ENCODE data around the gene PCDHGB6.

- TF ChIP-seq MAX (CRISPR knock-in tag; IDR thresholded peaks at IDR 0.05) (no peak), IRF1 (CRISPR knock-in tag; IDR thresholded peaks at IDR 0.05) (no peak), KAT7 (CRISPR knock-in tag; IDR thresholded peaks at IDR 0.05; ENCODE audit: borderline replicate concordance) (no peak), JUN (CRISPR knock-in tag; IDR thresholded peaks at IDR 0.05) (no peak), ZNF232 (CRISPR knock-in tag; IDR thresholded peaks at IDR 0.05) (no peak), ATF6 (CRISPR knock-in tag; IDR thresholded peaks at IDR 0.05) (no peak), ZMAT4 (CRISPR knock-in tag; IDR thresholded peaks at IDR 0.05) (no peak), ZNF121 (CRISPR knock-in tag; IDR thresholded peaks at IDR 0.05) (no peak)
- TF ChIP-seq, protein P1, sequence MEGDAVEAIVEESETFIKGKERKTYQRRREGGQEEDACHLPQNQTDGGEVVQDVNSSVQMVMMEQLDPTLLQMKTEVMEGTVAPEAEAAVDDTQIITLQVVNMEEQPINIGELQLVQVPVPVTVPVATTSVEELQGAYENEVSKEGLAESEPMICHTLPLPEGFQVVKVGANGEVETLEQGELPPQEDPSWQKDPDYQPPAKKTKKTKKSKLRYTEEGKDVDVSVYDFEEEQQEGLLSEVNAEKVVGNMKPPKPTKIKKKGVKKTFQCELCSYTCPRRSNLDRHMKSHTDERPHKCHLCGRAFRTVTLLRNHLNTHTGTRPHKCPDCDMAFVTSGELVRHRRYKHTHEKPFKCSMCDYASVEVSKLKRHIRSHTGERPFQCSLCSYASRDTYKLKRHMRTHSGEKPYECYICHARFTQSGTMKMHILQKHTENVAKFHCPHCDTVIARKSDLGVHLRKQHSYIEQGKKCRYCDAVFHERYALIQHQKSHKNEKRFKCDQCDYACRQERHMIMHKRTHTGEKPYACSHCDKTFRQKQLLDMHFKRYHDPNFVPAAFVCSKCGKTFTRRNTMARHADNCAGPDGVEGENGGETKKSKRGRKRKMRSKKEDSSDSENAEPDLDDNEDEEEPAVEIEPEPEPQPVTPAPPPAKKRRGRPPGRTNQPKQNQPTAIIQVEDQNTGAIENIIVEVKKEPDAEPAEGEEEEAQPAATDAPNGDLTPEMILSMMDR (IDR thresholded peaks at IDR 0.05): no peak
- TF ChIP-seq, protein P2, sequence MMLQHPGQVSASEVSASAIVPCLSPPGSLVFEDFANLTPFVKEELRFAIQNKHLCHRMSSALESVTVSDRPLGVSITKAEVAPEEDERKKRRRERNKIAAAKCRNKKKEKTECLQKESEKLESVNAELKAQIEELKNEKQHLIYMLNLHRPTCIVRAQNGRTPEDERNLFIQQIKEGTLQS (CRISPR knock-in tag; conservative IDR thresholded peaks at IDR 0.05): no peak
Observed at GRCh38 chr5:141419074-141419880, 11.5 kb downstream of the PCDHGB6 start.

Data from WTC11 (cell line).